Measurements from ENCODE around the gene TM9SF4. TPM values are rescaled to one million over a fixed set of nuclear protein-coding genes. Genes with fewer than 3 reads are reported as not detected.

The TM9SF4 gene
- total RNA-seq, 4 donors from 2014 or later = 18.0 to 22.9 (median 21.0) TPM

- ATAC-seq (no peak), DNase-seq (no peak)
- Histone ChIP-seq H3K4me3 (no peak overlapping the region), H3K36me3 (peaks cover 0 to 50% of the 10 kb centered on the region in 2 donors), H3K27me3 (no peaks in the 10 kb centered on the region), H3K27ac (peak overlapping the region; percentile 87 to 97 (median 94)), H3K9me3 (no peaks in the 10 kb centered on the region), H3K4me1 (peaks cover 63 to 70% of the 10 kb centered on the region in 2 donors)
- no peak for TF ChIP-seq CTCF (IDR thresholded peaks at IDR 0.05 in 4 of 5, conservative IDR thresholded peaks at IDR 0.05 in 1 of 5)
- TF ChIP-seq POLR2A (IDR thresholded peaks at IDR 0.05) = no peak
- in situ Hi-C loops (cut with MboI; ENCODE audit: low sequenced_read_pairs in 4 of 4) = loop anchor here in 1 of 4 donors (10.0 kb wide), 1 partner anchor 87 kb away; no protein-coding TSS in a partner anchor
- intact Hi-C loops (cut with DNase I; ENCODE audit: low total_unique reads) = loop anchor here (10.0 kb wide), 1 partner anchor 687 kb away; the partner anchor contains the start of gene HM13
Observed at GRCh38 chr20:32201977-32202363, 92.5 kb downstream of the TM9SF4 start.

- H3K4me3 ChIP-seq = peak overlapping the region in 1 of 4 donors; percentile 76
Observed at GRCh38 chr20:32203356-32204204, 94.1 kb downstream of the TM9SF4 start.

GRCh38 chr20:32204205-32205109, 94.9 kb downstream of the TM9SF4 start:
- DNase-seq = peak in 1 of 2 donors; percentile 40
- H3K27me3 ChIP-seq = no peaks in the 10 kb centered on the region
- peaks cover 0 to 25% of the 10 kb centered on the region in 2 donors for H3K36me3 ChIP-seq
- intact Hi-C loops (cut with DNase I; ENCODE audit: low total_unique reads) (loop anchor here (2.0 to 10.0 kb wide), 4 partner anchors 47 to 690 kb away; partner anchors contain the start of genes HM13 and KIF3B), in situ Hi-C loops (cut with MboI; ENCODE audit: low sequenced_read_pairs in 4 of 4) (loop anchor here in 1 of 4 donors (10.0 kb wide), 1 partner anchor 90 kb away; no protein-coding TSS in a partner anchor)
- peaks cover 71 to 72% of the 10 kb centered on the region in 2 donors for H3K4me1 ChIP-seq
- H3K27ac ChIP-seq = peak overlapping the region; percentile 87 to 97 (median 94)
- peak overlapping the region; percentile 4 to 88 (median 82) for H3K4me3 ChIP-seq
- ATAC-seq = peak in 1 of 2 donors; percentile 56
- no peaks in the 10 kb centered on the region for H3K9me3 ChIP-seq
- TF ChIP-seq POLR2A (IDR thresholded peaks at IDR 0.05) (peak in 1 of 2 donors; percentile 46), CTCF (IDR thresholded peaks at IDR 0.05 in 4 of 5, conservative IDR thresholded peaks at IDR 0.05 in 1 of 5) (no peak)

More at GRCh38 chr20:32203356-32204204, 94.1 kb downstream of the TM9SF4 start:
- DNase-seq (no peak), ATAC-seq (peak in 1 of 2 donors; percentile 33)
- Histone ChIP-seq H3K4me1 (peaks cover 68 to 73% of the 10 kb centered on the region in 2 donors), H3K9me3 (no peaks in the 10 kb centered on the region), H3K27ac (peak overlapping the region; percentile 87 to 97 (median 94)), H3K27me3 (no peaks in the 10 kb centered on the region), H3K36me3 (peaks cover 0 to 34% of the 10 kb centered on the region in 2 donors)
- in situ Hi-C loops (cut with MboI; ENCODE audit: low sequenced_read_pairs in 4 of 4) (loop anchor here in 1 of 4 donors (10.0 kb wide), 1 partner anchor 89 kb away; no protein-coding TSS in a partner anchor), intact Hi-C loops (cut with DNase I; ENCODE audit: low total_unique reads) (loop anchor here (2.0 to 10.0 kb wide), 2 partner anchors 87 to 689 kb away; partner anchors contain the start of gene HM13)
- no peak for TF ChIP-seq CTCF (IDR thresholded peaks at IDR 0.05 in 4 of 5, conservative IDR thresholded peaks at IDR 0.05 in 1 of 5)
- no peak for TF ChIP-seq POLR2A (IDR thresholded peaks at IDR 0.05)
